Measurements from ENCODE around the gene CLSTN2. TPM values are rescaled to one million over a fixed set of nuclear protein-coding genes. Genes with fewer than 3 reads are reported as not detected.

The CLSTN2 gene
- total RNA-seq, 1 donor from 2014 or later, result 80.9 TPM

DNA sequence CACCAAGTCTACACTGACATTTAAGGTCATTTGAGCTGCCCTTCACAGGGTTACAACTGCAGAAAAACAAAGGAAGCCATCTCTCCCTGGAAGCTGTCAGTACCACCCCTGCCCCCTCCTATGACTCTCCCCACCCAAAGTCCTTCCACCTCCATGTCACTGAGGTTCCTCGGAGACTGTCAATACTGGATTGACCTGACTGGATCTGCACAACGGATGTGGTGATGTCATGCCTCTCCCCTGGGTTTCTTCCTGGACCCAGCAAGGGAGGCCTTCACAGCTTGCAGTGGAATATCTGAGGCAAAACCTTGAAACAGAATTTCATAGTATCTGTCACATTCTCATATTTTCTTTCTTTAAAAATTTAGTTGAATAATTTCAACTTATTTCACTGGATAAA is 153.5 kb downstream of the CLSTN2 start:
- FAIRE-seq, result no peak

GRCh38 chr3:140089403-140090072 is 154.6 kb downstream of the CLSTN2 start:
- no peak for DNase-seq (ENCODE audit: low read depth)
- Histone ChIP-seq H2AFZ (ENCODE audit: low read depth, low read length) (no peak overlapping the region), H3K4me2 (ENCODE audit: low read length) (no peak overlapping the region), H3K27ac (ENCODE audit: low read depth, low read length) (no peak overlapping the region), H3K4me1 (ENCODE audit: insufficient read depth, low read length) (no peaks in the 10 kb centered on the region), H3K4me3 (ENCODE audit: insufficient read depth, low read depth, low read length) (no peak overlapping the region), H4K20me1 (ENCODE audit: insufficient read depth, low read length) (no peaks in the 10 kb centered on the region), H3K9me3 (ENCODE audit: insufficient read depth, low read depth, low read length) (peaks cover 4% of the 10 kb centered on the region), H3K79me2 (ENCODE audit: insufficient read depth, low read length) (no peaks in the 10 kb centered on the region), H3K36me3 (ENCODE audit: insufficient read depth, low read length) (no peaks in the 10 kb centered on the region), H3K9ac (ENCODE audit: low read length) (no peak overlapping the region), H3K27me3 (ENCODE audit: insufficient read depth, low read length) (no peaks in the 10 kb centered on the region)
- Mint-ChIP-seq H3K27ac (ENCODE audit: unreplicated experiment) (no peak overlapping the region), H3K9me3 (ENCODE audit: unreplicated experiment) (peaks cover 6% of the 10 kb centered on the region), H3K4me3 (ENCODE audit: unreplicated experiment) (no peak overlapping the region), H3K36me3 (ENCODE audit: low read depth, unreplicated experiment) (peaks cover 17% of the 10 kb centered on the region), H3K4me1 (ENCODE audit: low read depth, unreplicated experiment) (peaks cover 35% of the 10 kb centered on the region), H3K27me3 (ENCODE audit: low read depth, unreplicated experiment) (peaks cover 2% of the 10 kb centered on the region)
- no peak for FAIRE-seq
- TF ChIP-seq EZH2 (IDR thresholded peaks at IDR 0.05; ENCODE audit: insufficient read depth, low read length), result no peak
- TF ChIP-seq, protein P1, sequence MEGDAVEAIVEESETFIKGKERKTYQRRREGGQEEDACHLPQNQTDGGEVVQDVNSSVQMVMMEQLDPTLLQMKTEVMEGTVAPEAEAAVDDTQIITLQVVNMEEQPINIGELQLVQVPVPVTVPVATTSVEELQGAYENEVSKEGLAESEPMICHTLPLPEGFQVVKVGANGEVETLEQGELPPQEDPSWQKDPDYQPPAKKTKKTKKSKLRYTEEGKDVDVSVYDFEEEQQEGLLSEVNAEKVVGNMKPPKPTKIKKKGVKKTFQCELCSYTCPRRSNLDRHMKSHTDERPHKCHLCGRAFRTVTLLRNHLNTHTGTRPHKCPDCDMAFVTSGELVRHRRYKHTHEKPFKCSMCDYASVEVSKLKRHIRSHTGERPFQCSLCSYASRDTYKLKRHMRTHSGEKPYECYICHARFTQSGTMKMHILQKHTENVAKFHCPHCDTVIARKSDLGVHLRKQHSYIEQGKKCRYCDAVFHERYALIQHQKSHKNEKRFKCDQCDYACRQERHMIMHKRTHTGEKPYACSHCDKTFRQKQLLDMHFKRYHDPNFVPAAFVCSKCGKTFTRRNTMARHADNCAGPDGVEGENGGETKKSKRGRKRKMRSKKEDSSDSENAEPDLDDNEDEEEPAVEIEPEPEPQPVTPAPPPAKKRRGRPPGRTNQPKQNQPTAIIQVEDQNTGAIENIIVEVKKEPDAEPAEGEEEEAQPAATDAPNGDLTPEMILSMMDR (IDR thresholded peaks at IDR 0.05; ENCODE audit: insufficient read depth, low read depth, low read length), result no peak

More for the DNA sequence above, 153.5 kb downstream of the CLSTN2 start:
- peaks cover 4% of the 10 kb centered on the region for H3K9me3 ChIP-seq (ENCODE audit: insufficient read depth, low read depth, low read length)
- peaks cover 28% of the 10 kb centered on the region for H3K4me1 Mint-ChIP-seq (ENCODE audit: low read depth, unreplicated experiment)
- H4K20me1 ChIP-seq (ENCODE audit: insufficient read depth, low read length), result no peaks in the 10 kb centered on the region
- no peak overlapping the region for H3K4me3 ChIP-seq (ENCODE audit: insufficient read depth, low read depth, low read length)
- peaks cover 6% of the 10 kb centered on the region for H3K9me3 Mint-ChIP-seq (ENCODE audit: unreplicated experiment)
- H3K27ac ChIP-seq (ENCODE audit: low read depth, low read length), result no peak overlapping the region
- no peaks in the 10 kb centered on the region for H3K79me2 ChIP-seq (ENCODE audit: insufficient read depth, low read length)
- no peak overlapping the region for H2AFZ ChIP-seq (ENCODE audit: low read depth, low read length)
- H3K4me1 ChIP-seq (ENCODE audit: insufficient read depth, low read length), result no peaks in the 10 kb centered on the region
- no peak overlapping the region for H3K4me2 ChIP-seq (ENCODE audit: low read length)
- H3K27me3 Mint-ChIP-seq (ENCODE audit: low read depth, unreplicated experiment), result peaks cover 2% of the 10 kb centered on the region
- DNase-seq (ENCODE audit: low read depth), result no peak
- peaks cover 17% of the 10 kb centered on the region for H3K36me3 Mint-ChIP-seq (ENCODE audit: low read depth, unreplicated experiment)
- H3K36me3 ChIP-seq (ENCODE audit: insufficient read depth, low read length), result no peaks in the 10 kb centered on the region
- H3K27ac Mint-ChIP-seq (ENCODE audit: unreplicated experiment), result peak overlapping the region; percentile 18
- H3K4me3 Mint-ChIP-seq (ENCODE audit: unreplicated experiment), result no peak overlapping the region
- no peak for TF ChIP-seq EZH2 (IDR thresholded peaks at IDR 0.05; ENCODE audit: insufficient read depth, low read length)
- TF ChIP-seq, protein P1 (IDR thresholded peaks at IDR 0.05; ENCODE audit: insufficient read depth, low read depth, low read length), result no peak
- no peaks in the 10 kb centered on the region for H3K27me3 ChIP-seq (ENCODE audit: insufficient read depth, low read length)
- H3K9ac ChIP-seq (ENCODE audit: low read length), result no peak overlapping the region

DNA sequence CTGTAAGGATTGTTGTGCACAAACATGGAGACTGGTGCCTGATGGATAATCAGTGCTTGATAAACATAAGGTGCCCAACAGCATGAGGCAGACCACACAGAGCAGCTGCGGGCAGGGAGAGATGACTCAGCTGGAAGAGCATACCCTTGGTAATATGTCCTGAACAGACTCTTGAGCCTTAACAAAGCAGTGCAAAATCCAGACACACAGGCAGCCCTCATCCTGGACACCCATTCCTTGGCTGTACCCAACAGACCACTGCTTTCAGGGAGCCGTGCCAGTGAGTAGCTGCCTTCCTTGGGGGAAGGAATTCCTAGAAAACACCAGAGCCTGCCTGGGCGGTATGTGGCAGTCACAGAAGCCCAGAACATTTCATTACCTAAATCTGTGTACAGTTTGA is 156.2 kb downstream of the CLSTN2 start:
- no peak for TF ChIP-seq EZH2 (IDR thresholded peaks at IDR 0.05; ENCODE audit: insufficient read depth, low read length)
- TF ChIP-seq, protein P1 (IDR thresholded peaks at IDR 0.05; ENCODE audit: insufficient read depth, low read depth, low read length), result no peak
- Histone ChIP-seq H3K9me3 (ENCODE audit: insufficient read depth, low read depth, low read length) (peaks cover 4% of the 10 kb centered on the region), H3K79me2 (ENCODE audit: insufficient read depth, low read length) (no peaks in the 10 kb centered on the region), H3K4me2 (ENCODE audit: low read length) (no peak overlapping the region), H3K9ac (ENCODE audit: low read length) (no peak overlapping the region), H3K4me3 (ENCODE audit: insufficient read depth, low read depth, low read length) (no peak overlapping the region), H4K20me1 (ENCODE audit: insufficient read depth, low read length) (no peaks in the 10 kb centered on the region), H3K27me3 (ENCODE audit: insufficient read depth, low read length) (no peaks in the 10 kb centered on the region), H2AFZ (ENCODE audit: low read depth, low read length) (no peak overlapping the region), H3K27ac (ENCODE audit: low read depth, low read length) (no peak overlapping the region), H3K4me1 (ENCODE audit: insufficient read depth, low read length) (no peaks in the 10 kb centered on the region), H3K36me3 (ENCODE audit: insufficient read depth, low read length) (no peaks in the 10 kb centered on the region)
- Mint-ChIP-seq H3K4me1 (ENCODE audit: low read depth, unreplicated experiment) (peaks cover 35% of the 10 kb centered on the region), H3K27me3 (ENCODE audit: low read depth, unreplicated experiment) (no peaks in the 10 kb centered on the region), H3K4me3 (ENCODE audit: unreplicated experiment) (no peak overlapping the region), H3K36me3 (ENCODE audit: low read depth, unreplicated experiment) (peaks cover 21% of the 10 kb centered on the region), H3K27ac (ENCODE audit: unreplicated experiment) (peak overlapping the region; percentile 84), H3K9me3 (ENCODE audit: unreplicated experiment) (peaks cover 6% of the 10 kb centered on the region)
- peak; percentile 65 for DNase-seq (ENCODE audit: low read depth)
- FAIRE-seq, result no peak
